ENCODE results near the gene CCDC85A.

Gene CCDC85A

DNA sequence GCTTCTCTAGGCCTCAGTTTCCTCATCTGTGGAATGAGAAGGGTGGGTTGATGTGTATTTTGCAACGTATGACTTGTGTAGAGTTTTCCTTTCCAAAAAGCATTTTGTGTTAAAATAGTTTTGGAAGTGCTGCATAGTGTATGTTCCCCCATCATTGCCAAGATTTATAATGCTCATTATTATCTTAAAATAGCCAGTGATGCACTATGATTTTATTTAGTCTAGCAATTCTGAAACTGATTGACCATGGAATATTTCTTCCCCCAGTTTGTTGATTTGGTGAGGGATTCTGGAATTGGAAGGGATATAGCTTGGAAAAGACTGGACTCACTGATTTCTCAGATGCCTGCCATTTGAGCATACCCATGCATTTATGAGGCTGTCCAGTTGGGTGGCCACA is 130.6 kb downstream of the CCDC85A start:
- Histone ChIP-seq H3K36me3 (replicated peaks) (no peaks in the 10 kb centered on the region), H3K4me3 (no peak overlapping the region), H3K27me3 (ENCODE audit: low read depth) (no peaks in the 10 kb centered on the region), H3K4me1 (no peaks in the 10 kb centered on the region), H3K9me3 (no peaks in the 10 kb centered on the region)
- in situ Hi-C loops (cut with MboI; ENCODE audit: low sequenced_read_pairs): no loop called here
- no peak for DNase-seq (ENCODE audit: low spot score in 2 of 2)

DNA sequence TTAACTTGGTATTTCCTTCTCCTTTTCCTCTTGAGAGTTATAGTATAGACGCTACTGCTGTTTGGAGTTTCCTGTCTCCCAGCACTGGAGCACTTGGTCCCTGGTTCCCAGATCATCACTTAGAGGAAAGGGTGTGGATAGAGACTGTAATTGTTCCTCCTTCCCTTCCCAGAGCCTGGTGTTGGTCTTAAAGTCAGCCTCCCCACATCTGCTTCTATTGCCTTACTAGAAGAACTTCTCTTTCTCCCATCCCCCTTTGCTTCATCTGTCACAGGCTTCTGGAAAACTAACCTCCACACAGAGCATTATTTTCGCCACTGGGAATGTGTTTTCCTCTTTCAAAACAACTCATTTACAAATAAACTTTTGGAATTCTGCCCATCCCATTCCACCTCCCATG is 131.0 kb downstream of the CCDC85A start:
- H3K9me3 ChIP-seq: no peaks in the 10 kb centered on the region
- no peak overlapping the region for H3K4me3 ChIP-seq
- H3K4me1 ChIP-seq: no peaks in the 10 kb centered on the region
- H3K36me3 ChIP-seq (replicated peaks): no peaks in the 10 kb centered on the region
- in situ Hi-C loops (cut with MboI; ENCODE audit: low sequenced_read_pairs): no loop called here
- no peak for DNase-seq (ENCODE audit: low spot score in 2 of 2)
- H3K27me3 ChIP-seq (ENCODE audit: low read depth): no peaks in the 10 kb centered on the region

DNA sequence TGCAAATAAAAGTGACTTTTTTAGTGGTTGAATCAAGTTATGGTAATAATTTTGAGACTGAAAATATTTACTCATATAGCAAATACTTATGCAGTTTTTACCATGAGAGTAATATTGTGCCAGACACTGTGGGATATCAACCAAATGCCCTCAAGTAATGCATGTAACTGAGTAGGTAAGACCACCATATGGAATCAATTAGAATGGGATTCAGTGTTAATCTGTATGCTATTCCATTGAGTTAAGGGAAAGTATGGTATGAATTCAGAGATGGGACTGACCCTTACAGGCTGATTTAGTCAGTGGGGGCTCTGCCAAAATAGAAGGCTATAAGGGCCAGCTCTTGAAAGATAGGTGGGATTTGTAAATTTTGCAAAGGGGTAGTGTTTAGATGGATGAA is 131.6 kb downstream of the CCDC85A start:
- Histone ChIP-seq H3K27me3 (ENCODE audit: low read depth) (no peaks in the 10 kb centered on the region), H3K4me1 (no peaks in the 10 kb centered on the region), H3K4me3 (no peak overlapping the region), H3K9me3 (no peaks in the 10 kb centered on the region), H3K36me3 (replicated peaks) (no peaks in the 10 kb centered on the region)
- DNase-seq (ENCODE audit: low spot score in 2 of 2): no peak
- in situ Hi-C loops (cut with MboI; ENCODE audit: low sequenced_read_pairs): no loop called here

DNA sequence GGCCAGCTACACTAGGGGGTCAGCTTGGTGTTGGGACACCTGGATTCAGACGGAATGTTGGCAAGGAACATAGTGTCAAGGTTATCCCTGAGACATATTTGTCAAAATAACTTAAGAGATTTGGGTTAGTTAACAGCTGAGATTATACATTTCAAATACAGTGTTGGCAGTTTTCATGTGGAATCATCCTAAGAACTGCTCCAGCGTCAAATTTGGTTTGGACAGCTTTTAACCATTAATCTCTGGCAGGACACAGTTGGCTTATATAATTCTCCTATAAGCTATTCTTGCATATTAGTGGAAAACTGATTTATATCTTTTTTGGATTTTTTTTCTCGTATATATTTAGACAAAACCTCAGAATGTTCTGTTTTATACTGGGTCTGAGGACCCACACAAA is 132.2 kb downstream of the CCDC85A start:
- in situ Hi-C loops (cut with MboI; ENCODE audit: low sequenced_read_pairs): no loop called here
- no peaks in the 10 kb centered on the region for H3K36me3 ChIP-seq (replicated peaks)
- no peaks in the 10 kb centered on the region for H3K27me3 ChIP-seq (ENCODE audit: low read depth)
- DNase-seq (ENCODE audit: low spot score in 2 of 2): no peak
- H3K4me1 ChIP-seq: no peaks in the 10 kb centered on the region
- no peak overlapping the region for H3K4me3 ChIP-seq
- no peaks in the 10 kb centered on the region for H3K9me3 ChIP-seq

DNA sequence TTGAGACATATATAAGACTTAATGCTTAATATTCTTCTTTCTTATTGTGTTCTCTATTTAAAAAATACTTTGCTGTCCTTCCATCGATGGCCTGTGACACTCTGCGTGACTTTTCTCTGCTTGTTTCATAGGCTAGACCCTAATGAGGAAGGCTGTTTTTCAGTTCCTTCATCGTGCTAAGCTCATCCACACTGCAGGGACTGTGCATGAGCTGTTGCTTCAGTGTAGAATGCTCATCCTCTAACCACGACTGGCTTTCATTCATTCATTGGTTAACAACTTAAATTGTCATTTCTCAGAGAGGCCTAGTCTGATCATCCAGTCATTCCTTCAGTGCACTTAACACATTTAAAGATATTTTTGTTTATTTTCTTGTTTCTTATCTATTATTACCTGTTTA is 134.4 kb downstream of the CCDC85A start:
- DNase-seq (ENCODE audit: low spot score in 2 of 2): no peak
- no peaks in the 10 kb centered on the region for H3K36me3 ChIP-seq (replicated peaks)
- no peak overlapping the region for H3K4me3 ChIP-seq
- H3K27me3 ChIP-seq (ENCODE audit: low read depth): no peaks in the 10 kb centered on the region
- no peaks in the 10 kb centered on the region; the same call in 1 of the 2 replicates for H3K9me3 ChIP-seq
- in situ Hi-C loops (cut with MboI; ENCODE audit: low sequenced_read_pairs): no loop called here
- H3K4me1 ChIP-seq: no peaks in the 10 kb centered on the region

DNA sequence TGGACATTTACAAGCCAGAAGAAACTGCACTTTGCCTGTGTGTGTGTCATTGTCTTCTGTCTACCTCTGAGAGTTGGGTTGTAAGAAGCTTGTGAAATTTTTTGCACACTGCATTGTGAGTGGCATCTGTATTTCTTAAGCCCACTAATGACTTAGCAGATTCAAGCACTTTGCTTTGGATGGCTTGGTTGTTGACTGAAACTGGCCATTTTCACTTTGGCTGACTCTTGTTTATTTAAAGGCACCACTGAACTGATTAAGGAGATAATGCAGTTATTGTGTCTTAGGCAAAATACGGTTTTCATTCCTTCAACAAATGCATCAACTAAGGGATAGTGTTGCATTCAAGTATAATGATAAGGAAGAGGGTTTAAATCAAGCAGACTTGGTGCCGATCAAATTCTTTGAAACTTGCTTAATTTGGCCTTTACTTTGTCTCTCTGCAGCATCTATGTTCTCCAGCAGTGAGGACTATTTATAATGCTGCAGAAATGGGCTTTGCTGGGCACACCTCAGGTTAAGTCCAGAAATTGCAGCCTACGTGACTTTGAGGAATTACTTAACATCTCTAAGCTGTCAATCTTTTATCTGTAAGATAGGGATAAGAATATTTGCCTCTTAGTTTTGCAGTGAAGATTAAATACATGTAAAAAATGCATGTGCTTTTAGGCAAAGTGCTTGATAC is 142.0 kb downstream of the CCDC85A start:
- Histone ChIP-seq H3K9me3 (no peaks in the 10 kb centered on the region; the same call in 1 of the 2 replicates), H3K36me3 (replicated peaks) (no peaks in the 10 kb centered on the region), H3K27me3 (ENCODE audit: low read depth) (no peaks in the 10 kb centered on the region; the same call in 1 of the 2 replicates), H3K4me3 (no peak overlapping the region), H3K4me1 (no peaks in the 10 kb centered on the region)
- DNase-seq (ENCODE audit: low spot score in 2 of 2): no peak
- in situ Hi-C loops (cut with MboI; ENCODE audit: low sequenced_read_pairs): no loop called here

DNA sequence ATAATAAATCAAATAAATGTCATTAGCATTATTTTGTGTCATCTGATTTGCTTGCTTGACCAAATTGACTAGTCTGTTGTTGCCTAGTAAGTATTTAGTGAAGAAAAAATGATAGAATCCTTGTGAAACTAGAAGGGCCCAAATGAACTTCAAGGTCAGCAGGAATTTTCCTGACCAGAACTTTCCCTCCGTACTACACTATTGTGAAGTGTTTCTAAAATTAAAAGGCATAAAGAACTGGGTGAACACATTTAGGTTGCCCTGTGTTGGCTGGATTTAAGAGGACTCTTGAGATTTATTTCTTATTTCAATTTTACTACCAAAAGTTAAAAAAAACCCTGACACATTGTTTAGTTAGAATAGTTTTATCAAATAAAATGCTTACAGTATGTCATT is 142.6 kb downstream of the CCDC85A start:
- Histone ChIP-seq H3K4me3 (no peak overlapping the region), H3K4me1 (no peaks in the 10 kb centered on the region), H3K27me3 (ENCODE audit: low read depth) (peaks cover under 1% of the 10 kb centered on the region), H3K9me3 (no peaks in the 10 kb centered on the region; the same call in 1 of the 2 replicates), H3K36me3 (replicated peaks) (no peaks in the 10 kb centered on the region)
- no peak for DNase-seq (ENCODE audit: low spot score in 2 of 2)
- in situ Hi-C loops (cut with MboI; ENCODE audit: low sequenced_read_pairs): no loop called here

DNA sequence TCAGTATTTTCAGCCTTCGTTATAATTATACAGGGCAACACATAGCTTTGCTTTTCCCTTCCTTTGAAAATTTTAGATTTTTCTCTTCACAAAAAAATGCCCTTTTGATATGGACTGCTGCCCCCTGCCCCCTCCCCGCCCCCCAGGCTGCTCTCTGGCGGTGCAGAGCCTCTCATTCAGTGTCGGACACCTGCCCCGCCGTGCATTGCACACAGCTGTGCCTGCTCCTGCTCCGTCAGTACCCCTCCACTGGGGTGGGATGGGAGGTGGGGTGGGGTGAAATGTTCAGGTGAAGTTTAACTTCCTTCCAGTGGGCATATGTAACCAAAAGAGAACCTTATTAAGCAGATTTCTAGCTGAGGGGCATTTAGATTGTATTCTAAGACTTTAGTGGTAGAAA is 148.0 kb downstream of the CCDC85A start:
- in situ Hi-C loops (cut with MboI; ENCODE audit: low sequenced_read_pairs): no loop called here
- no peaks in the 10 kb centered on the region for H3K36me3 ChIP-seq (replicated peaks)
- H3K9me3 ChIP-seq: no peaks in the 10 kb centered on the region
- peaks cover 5% of the 10 kb centered on the region for H3K27me3 ChIP-seq (ENCODE audit: low read depth)
- H3K4me3 ChIP-seq: no peak overlapping the region
- no peaks in the 10 kb centered on the region; the same call in 1 of the 2 replicates for H3K4me1 ChIP-seq
- no peak for DNase-seq (ENCODE audit: low spot score in 2 of 2)

DNA sequence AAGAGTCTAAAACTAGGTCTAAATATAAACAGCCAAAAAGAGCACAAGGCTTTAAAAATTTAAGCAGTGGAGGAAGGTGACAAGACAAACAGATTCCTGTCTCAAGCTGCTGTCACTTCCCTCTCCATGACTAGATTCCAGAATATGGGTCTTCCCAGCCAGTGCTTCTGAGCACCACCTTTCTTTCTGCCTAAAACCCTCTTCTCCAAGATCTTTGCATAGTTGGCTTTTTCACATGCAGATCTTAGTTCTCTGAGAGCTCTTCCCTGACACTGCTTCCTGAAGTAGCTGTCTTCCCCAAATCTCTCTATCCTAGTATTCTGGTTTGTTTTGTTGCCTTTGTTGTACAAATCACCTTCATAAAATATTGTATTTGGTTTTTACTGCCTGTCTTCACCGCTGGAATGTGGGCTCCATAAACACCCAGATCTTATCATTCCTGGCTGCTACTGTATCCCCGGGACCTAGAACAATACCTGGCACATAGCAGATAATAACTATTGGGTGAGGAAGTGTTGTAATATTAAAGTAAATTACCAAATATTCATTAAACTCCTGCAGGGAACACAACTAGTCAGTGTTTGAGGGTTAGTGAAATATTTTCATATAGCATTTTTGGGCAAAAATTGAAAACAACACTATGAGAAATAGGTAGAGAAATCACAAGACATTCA is 150.2 kb downstream of the CCDC85A start:
- Histone ChIP-seq H3K36me3 (replicated peaks) (no peaks in the 10 kb centered on the region), H3K4me3 (no peak overlapping the region), H3K4me1 (no peaks in the 10 kb centered on the region; the same call in 1 of the 2 replicates), H3K27me3 (ENCODE audit: low read depth) (peaks cover 5% of the 10 kb centered on the region), H3K9me3 (no peaks in the 10 kb centered on the region)
- DNase-seq (ENCODE audit: low spot score in 2 of 2): no peak
- in situ Hi-C loops (cut with MboI; ENCODE audit: low sequenced_read_pairs): no loop called here

DNA sequence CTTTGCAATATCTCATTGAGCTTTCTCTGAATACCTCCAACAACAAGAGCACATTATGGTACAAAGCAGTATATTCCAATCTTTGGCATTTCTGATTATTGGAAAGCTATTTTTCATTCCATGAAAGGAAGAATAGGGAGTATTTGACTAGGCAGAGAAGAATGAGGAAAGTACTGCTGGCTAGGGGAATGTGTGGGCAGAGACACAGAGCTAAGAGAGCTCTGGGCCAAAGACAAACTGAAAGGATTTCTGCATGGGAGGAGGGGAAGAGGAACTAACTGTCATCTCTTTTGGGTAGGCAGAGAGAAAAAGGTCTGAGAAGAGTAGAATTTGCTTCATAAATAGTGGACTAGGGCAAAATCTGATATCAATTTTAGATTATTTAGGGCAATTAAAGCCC is 150.8 kb downstream of the CCDC85A start:
- Histone ChIP-seq H3K9me3 (no peaks in the 10 kb centered on the region), H3K36me3 (replicated peaks) (no peaks in the 10 kb centered on the region), H3K4me3 (no peak overlapping the region), H3K27me3 (ENCODE audit: low read depth) (peaks cover 5% of the 10 kb centered on the region), H3K4me1 (no peaks in the 10 kb centered on the region; the same call in 1 of the 2 replicates)
- in situ Hi-C loops (cut with MboI; ENCODE audit: low sequenced_read_pairs): no loop called here
- DNase-seq (ENCODE audit: low spot score in 2 of 2): no peak

DNA sequence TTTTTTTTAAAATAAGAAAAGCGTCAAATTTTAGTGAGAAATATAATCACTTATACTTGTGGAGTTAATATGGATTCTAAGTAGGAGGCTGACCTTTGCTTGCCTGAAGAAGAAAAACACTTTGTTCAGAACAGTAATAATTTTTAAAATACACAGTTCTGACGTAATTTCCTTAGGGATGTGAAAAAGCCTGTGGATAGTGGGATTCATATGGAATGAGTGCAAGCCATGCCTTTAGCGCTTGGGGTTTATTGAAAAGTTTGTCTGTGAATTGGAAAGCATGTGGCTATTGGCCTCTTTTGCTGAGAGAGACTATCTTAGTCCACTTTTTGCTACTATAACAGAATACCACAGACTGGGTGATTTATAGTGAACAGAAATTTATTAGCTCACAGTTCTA is 151.3 kb downstream of the CCDC85A start:
- DNase-seq (ENCODE audit: low spot score in 2 of 2): no peak
- Histone ChIP-seq H3K36me3 (replicated peaks) (no peaks in the 10 kb centered on the region), H3K9me3 (no peaks in the 10 kb centered on the region), H3K27me3 (ENCODE audit: low read depth) (peaks cover 5% of the 10 kb centered on the region), H3K4me1 (no peaks in the 10 kb centered on the region; the same call in 1 of the 2 replicates), H3K4me3 (no peak overlapping the region)
- in situ Hi-C loops (cut with MboI; ENCODE audit: low sequenced_read_pairs): no loop called here

DNA sequence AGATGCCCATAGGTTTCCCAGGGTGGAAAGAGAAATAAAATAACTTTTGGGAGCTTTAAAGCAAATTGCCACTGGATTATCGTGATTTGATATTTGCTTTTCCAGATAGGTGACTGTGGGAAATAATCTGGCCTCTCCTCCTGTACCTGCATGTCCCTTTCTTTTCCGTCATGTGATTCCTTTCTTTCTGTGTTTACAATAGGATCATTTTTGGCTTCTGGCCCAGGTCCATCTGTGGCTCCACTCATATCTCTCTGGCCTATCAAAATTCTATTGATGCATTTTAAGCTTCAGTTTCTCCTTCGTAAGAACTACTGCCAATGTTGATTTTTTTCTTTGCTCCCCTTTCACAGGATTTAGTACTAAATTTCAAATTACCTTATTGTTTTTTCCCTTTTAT is 153.6 kb downstream of the CCDC85A start:
- H3K36me3 ChIP-seq (replicated peaks): no peaks in the 10 kb centered on the region
- no peaks in the 10 kb centered on the region; the same call in 1 of the 2 replicates for H3K4me1 ChIP-seq
- no peak overlapping the region for H3K4me3 ChIP-seq
- in situ Hi-C loops (cut with MboI; ENCODE audit: low sequenced_read_pairs): no loop called here
- no peaks in the 10 kb centered on the region for H3K27me3 ChIP-seq (ENCODE audit: low read depth)
- no peak for DNase-seq (ENCODE audit: low spot score in 2 of 2)
- no peaks in the 10 kb centered on the region for H3K9me3 ChIP-seq

DNA sequence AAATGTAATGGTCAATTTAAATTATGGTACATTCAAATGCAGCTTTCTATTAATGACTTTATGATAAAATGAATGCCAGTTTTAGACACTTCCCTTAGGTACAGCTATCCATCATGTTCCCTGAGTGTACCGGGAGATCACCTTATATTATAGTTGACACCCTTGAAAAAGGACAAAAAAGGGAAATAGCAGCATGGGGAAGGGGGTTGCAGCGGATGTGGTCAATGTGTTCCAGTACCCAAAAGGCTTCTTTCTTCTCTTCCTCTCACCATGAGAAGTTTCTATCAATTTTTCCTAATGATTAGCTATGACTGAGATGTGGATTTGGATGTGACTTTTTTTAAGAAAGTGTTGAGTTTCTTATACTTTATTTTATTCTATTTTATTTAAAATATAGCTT is 154.4 kb downstream of the CCDC85A start:
- Histone ChIP-seq H3K27me3 (ENCODE audit: low read depth) (no peaks in the 10 kb centered on the region), H3K4me1 (no peaks in the 10 kb centered on the region; the same call in 1 of the 2 replicates), H3K9me3 (no peaks in the 10 kb centered on the region), H3K36me3 (replicated peaks) (no peaks in the 10 kb centered on the region), H3K4me3 (no peak overlapping the region)
- DNase-seq (ENCODE audit: low spot score in 2 of 2): no peak
- in situ Hi-C loops (cut with MboI; ENCODE audit: low sequenced_read_pairs): no loop called here

DNA sequence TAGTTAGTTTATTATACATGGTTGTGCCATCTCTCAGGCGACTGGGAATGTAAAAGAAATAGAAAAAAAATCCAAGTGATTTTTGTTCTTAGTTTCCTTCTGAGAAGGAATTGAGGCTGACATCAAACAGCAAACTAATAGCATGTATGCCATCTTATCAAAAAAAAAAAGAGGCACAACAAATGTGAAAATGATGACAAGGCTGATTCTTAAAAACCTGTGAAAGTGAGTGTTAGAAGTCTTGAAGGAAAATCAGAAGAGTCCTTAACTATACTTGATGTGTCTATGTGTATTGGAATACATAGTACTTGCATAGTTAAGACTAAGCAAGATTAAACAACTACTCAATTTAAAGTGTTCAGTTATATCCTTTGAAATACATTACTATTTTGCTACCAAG is 161.0 kb downstream of the CCDC85A start:
- Histone ChIP-seq H3K4me1 (no peaks in the 10 kb centered on the region), H3K4me3 (no peak overlapping the region), H3K9me3 (no peaks in the 10 kb centered on the region), H3K27me3 (ENCODE audit: low read depth) (no peaks in the 10 kb centered on the region), H3K36me3 (replicated peaks) (no peaks in the 10 kb centered on the region)
- no peak for DNase-seq (ENCODE audit: low spot score in 2 of 2)
- in situ Hi-C loops (cut with MboI; ENCODE audit: low sequenced_read_pairs): no loop called here
